ENCODE data around the gene PRICKLE2. TPM values are rescaled to one million over a fixed set of nuclear protein-coding genes. Genes with fewer than 3 reads are reported as not detected.

PRICKLE2 gene, protein sequence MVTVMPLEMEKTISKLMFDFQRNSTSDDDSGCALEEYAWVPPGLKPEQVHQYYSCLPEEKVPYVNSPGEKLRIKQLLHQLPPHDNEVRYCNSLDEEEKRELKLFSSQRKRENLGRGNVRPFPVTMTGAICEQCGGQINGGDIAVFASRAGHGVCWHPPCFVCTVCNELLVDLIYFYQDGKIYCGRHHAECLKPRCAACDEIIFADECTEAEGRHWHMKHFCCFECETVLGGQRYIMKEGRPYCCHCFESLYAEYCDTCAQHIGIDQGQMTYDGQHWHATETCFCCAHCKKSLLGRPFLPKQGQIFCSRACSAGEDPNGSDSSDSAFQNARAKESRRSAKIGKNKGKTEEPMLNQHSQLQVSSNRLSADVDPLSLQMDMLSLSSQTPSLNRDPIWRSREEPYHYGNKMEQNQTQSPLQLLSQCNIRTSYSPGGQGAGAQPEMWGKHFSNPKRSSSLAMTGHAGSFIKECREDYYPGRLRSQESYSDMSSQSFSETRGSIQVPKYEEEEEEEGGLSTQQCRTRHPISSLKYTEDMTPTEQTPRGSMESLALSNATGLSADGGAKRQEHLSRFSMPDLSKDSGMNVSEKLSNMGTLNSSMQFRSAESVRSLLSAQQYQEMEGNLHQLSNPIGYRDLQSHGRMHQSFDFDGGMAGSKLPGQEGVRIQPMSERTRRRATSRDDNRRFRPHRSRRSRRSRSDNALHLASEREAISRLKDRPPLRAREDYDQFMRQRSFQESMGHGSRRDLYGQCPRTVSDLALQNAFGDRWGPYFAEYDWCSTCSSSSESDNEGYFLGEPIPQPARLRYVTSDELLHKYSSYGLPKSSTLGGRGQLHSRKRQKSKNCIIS
- 2.5 TPM for polyA plus RNA-seq (2012; ENCODE audit: insufficient read length, low read depth)

GRCh38 chr3:64224826-64225610 is at the start of gene PRICKLE2:
PRICKLE2 (minus strand) TSS chr3:64225466; CDS start chr3:64198927, 26,539 bp downstream.
- no peak for TF ChIP-seq SIN3A (IDR thresholded peaks at IDR 0.05; ENCODE audit: borderline replicate concordance, insufficient read depth, low read length)
- peak; percentile 93 for TF ChIP-seq FOXP2 (optimal IDR thresholded peaks at IDR 0.05; ENCODE audit: borderline replicate concordance, extremely low read depth, extremely low read length, insufficient read depth)

DNA sequence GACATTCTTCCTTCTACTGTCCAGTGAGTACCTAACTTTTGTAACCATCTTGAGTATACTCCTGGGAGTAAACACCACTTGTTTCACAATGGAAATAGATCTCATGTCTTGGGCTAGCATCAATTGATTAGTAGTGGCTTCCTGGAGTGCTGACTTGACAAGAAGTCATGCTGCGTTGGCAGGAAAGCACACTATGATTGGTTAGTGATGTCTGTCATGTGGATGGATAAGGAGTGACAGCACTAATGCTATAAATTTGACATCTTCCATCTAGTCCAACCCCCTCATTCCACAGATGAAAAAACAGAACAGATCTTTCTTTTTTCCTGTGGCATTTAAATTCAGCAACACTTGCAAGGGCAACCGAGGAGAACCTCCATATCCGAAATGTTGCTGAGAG is 47.6 kb upstream of the PRICKLE2 start:
- TF ChIP-seq TAF1 (IDR thresholded peaks at IDR 0.05; ENCODE audit: borderline replicate concordance, insufficient read depth, low read length) (no peak), SIN3A (IDR thresholded peaks at IDR 0.05; ENCODE audit: borderline replicate concordance, insufficient read depth, low read length) (no peak), REST (IDR thresholded peaks at IDR 0.05; ENCODE audit: insufficient read depth in 1 of 2, low read depth in 2 of 2, low read length in 2 of 2) (no peak), POLR2AphosphoS5 (IDR thresholded peaks at IDR 0.05; ENCODE audit: low read depth, low read length) (no peak), FOXP2 (optimal IDR thresholded peaks at IDR 0.05; ENCODE audit: borderline replicate concordance, extremely low read depth, extremely low read length, insufficient read depth) (no peak)

GRCh38 chr3:64272271-64272670 is 47.0 kb upstream of the PRICKLE2 start:
- no peak for TF ChIP-seq TAF1 (IDR thresholded peaks at IDR 0.05; ENCODE audit: borderline replicate concordance, insufficient read depth, low read length)
- TF ChIP-seq POLR2AphosphoS5 (IDR thresholded peaks at IDR 0.05; ENCODE audit: low read depth, low read length), result no peak
- no peak for TF ChIP-seq FOXP2 (optimal IDR thresholded peaks at IDR 0.05; ENCODE audit: borderline replicate concordance, extremely low read depth, extremely low read length, insufficient read depth)
- TF ChIP-seq SIN3A (IDR thresholded peaks at IDR 0.05; ENCODE audit: borderline replicate concordance, insufficient read depth, low read length), result no peak
- TF ChIP-seq REST (IDR thresholded peaks at IDR 0.05; ENCODE audit: insufficient read depth in 1 of 2, low read depth in 2 of 2, low read length in 2 of 2), result no peak

DNA sequence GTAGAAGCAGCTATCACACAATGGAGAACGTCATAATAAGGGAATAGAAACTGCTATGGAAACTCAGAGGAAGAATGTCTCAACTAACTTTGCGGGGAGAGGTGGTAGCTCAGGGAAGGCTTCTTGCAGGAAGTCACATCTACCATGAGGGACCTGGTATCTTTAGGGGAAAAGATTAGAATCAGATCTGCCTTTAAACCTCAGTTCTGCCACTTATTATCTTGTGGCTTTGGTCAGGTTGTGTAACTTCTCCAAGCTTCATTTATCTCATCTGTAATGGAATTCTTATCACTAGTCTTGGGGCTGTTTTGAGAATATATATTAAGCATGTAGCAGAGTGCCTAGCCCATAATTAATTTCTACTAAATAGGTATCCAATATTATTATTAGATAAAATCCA is 46.4 kb upstream of the PRICKLE2 start:
- TF ChIP-seq SIN3A (IDR thresholded peaks at IDR 0.05; ENCODE audit: borderline replicate concordance, insufficient read depth, low read length), result no peak
- TF ChIP-seq REST (IDR thresholded peaks at IDR 0.05; ENCODE audit: insufficient read depth in 1 of 2, low read depth in 2 of 2, low read length in 2 of 2), result no peak
- no peak for TF ChIP-seq TAF1 (IDR thresholded peaks at IDR 0.05; ENCODE audit: borderline replicate concordance, insufficient read depth, low read length)
- TF ChIP-seq FOXP2 (optimal IDR thresholded peaks at IDR 0.05; ENCODE audit: borderline replicate concordance, extremely low read depth, extremely low read length, insufficient read depth), result no peak
- no peak for TF ChIP-seq POLR2AphosphoS5 (IDR thresholded peaks at IDR 0.05; ENCODE audit: low read depth, low read length)

- TF ChIP-seq POLR2AphosphoS5 (IDR thresholded peaks at IDR 0.05; ENCODE audit: low read depth, low read length) (no peak), TAF1 (IDR thresholded peaks at IDR 0.05; ENCODE audit: borderline replicate concordance, insufficient read depth, low read length) (no peak), REST (IDR thresholded peaks at IDR 0.05; ENCODE audit: insufficient read depth in 1 of 2, low read depth in 2 of 2, low read length in 2 of 2) (no peak), FOXP2 (optimal IDR thresholded peaks at IDR 0.05; ENCODE audit: borderline replicate concordance, extremely low read depth, extremely low read length, insufficient read depth) (no peak), SIN3A (IDR thresholded peaks at IDR 0.05; ENCODE audit: borderline replicate concordance, insufficient read depth, low read length) (no peak)
These were observed 45.6 kb upstream of the PRICKLE2 start for GRCh38 chr3:64270866-64271260.

Data from PFSK-1 (cell line).